Neutrophil (primary cell): ENCODE data around the gene HES4.

Experiments used
- H3K27ac ChIP-seq: fragments of 200-600 bp; sonication (generic); 2 replicates; pipeline ENCODE4 v1.5.1; 2016; ENCODE audit warnings: mild to moderate bottlenecking, moderate library complexity
- H3K27me3 ChIP-seq: fragments of 200-600 bp; sonication (generic); 2 replicates; pipeline ENCODE4 v1.6.0; 2016; ENCODE audit warnings: mild to moderate bottlenecking
- H3K36me3 ChIP-seq: fragments of 200-600 bp; sonication (generic); 2 replicates; pipeline ENCODE4 v1.5.1; 2017
- H3K4me1 ChIP-seq, 2 experiments: fragments of 200-600 bp in 1 of 2; sonication (generic) in 1 of 2; 1 replicate in 1 of 2; 2 replicates in 1 of 2; pipeline versions ENCODE4 v1.5.1 to v1.6.1; 2013 to 2016; ENCODE audit warnings: low read depth in 1 of 2, low read length in 1 of 2, mild to moderate bottlenecking in 1 of 2, moderate library complexity in 1 of 2; ENCODE audit not compliant: control insufficient read depth in 1 of 2, insufficient read depth in 1 of 2
- H3K4me3 ChIP-seq, 2 experiments: fragments of 200-600 bp in 1 of 2; sonication (generic) in 1 of 2; 1 replicate in 1 of 2; 2 replicates in 1 of 2; pipeline ENCODE4 v1.5.1; 2013 to 2016; ENCODE audit warnings: low read depth in 1 of 2, low read length in 1 of 2, mild to moderate bottlenecking in 1 of 2, moderate library complexity in 1 of 2
- H3K9me3 ChIP-seq: fragments of 200-600 bp; sonication (generic); 2 replicates; pipeline ENCODE4 v1.5.1; 2016
- TF ChIP-seq, protein P1 (sequence below): fragments of 200-600 bp; sonication (generic); IDR thresholded peaks from 2 replicates; pipeline ENCODE4 v1.5.1; 2016; ENCODE audit warnings: antibody characterized with exemption

HES4 gene

GRCh38 chr1:955474-955873 lies 44.4 kb downstream of the HES4 start:
- Histone ChIP-seq H3K4me1 (peaks cover 29 to 31% of the 10 kb centered on the region in 2 experiments), H3K27me3 (peaks cover 13% of the 10 kb centered on the region), H3K27ac (peak overlapping the region; percentile 48), H3K9me3 (no peaks in the 10 kb centered on the region), H3K4me3 (no peak overlapping the region), H3K36me3 (peaks cover 40% of the 10 kb centered on the region)
- TF ChIP-seq, protein P1, sequence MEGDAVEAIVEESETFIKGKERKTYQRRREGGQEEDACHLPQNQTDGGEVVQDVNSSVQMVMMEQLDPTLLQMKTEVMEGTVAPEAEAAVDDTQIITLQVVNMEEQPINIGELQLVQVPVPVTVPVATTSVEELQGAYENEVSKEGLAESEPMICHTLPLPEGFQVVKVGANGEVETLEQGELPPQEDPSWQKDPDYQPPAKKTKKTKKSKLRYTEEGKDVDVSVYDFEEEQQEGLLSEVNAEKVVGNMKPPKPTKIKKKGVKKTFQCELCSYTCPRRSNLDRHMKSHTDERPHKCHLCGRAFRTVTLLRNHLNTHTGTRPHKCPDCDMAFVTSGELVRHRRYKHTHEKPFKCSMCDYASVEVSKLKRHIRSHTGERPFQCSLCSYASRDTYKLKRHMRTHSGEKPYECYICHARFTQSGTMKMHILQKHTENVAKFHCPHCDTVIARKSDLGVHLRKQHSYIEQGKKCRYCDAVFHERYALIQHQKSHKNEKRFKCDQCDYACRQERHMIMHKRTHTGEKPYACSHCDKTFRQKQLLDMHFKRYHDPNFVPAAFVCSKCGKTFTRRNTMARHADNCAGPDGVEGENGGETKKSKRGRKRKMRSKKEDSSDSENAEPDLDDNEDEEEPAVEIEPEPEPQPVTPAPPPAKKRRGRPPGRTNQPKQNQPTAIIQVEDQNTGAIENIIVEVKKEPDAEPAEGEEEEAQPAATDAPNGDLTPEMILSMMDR: no peak

DNA sequence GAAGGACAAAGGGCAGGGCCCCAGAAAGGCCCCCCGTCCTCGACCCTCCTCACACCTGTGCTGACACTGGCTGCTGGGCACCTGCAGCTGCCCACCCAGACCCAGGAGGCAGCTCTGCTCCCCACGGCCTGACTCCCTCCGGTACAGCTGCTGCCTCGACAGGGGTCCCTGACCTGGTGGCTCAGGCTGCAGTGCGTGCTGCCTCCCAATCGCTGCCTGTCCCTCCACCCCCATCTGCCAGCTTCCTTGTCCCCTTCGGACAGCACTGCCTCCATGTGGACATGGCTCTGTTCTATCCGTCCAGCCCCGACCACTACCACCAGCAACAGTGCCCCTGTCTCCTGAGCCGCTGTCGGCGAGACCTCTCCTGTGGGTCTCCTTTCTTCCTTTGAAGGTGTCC lies 45.0 kb downstream of the HES4 start:
- Histone ChIP-seq H3K4me3 (no peak overlapping the region), H3K9me3 (no peaks in the 10 kb centered on the region), H3K27me3 (peaks cover 7% of the 10 kb centered on the region), H3K27ac (peak overlapping the region; percentile 48), H3K36me3 (peaks cover 45% of the 10 kb centered on the region), H3K4me1 (peaks cover 27% of the 10 kb centered on the region in 2 experiments)
- TF ChIP-seq, protein P1: no peak

- no peaks in the 10 kb centered on the region for H3K9me3 ChIP-seq
- peaks cover 16 to 20% of the 10 kb centered on the region in 2 experiments for H3K4me1 ChIP-seq
- H3K4me3 ChIP-seq: no peak overlapping the region
- TF ChIP-seq, protein P1: no peak
- no peaks in the 10 kb centered on the region for H3K27me3 ChIP-seq
- H3K27ac ChIP-seq: no peak overlapping the region
- peaks cover 57% of the 10 kb centered on the region for H3K36me3 ChIP-seq
These were observed 46.2 kb downstream of the HES4 start for GRCh38 chr1:953524-954320.

DNA sequence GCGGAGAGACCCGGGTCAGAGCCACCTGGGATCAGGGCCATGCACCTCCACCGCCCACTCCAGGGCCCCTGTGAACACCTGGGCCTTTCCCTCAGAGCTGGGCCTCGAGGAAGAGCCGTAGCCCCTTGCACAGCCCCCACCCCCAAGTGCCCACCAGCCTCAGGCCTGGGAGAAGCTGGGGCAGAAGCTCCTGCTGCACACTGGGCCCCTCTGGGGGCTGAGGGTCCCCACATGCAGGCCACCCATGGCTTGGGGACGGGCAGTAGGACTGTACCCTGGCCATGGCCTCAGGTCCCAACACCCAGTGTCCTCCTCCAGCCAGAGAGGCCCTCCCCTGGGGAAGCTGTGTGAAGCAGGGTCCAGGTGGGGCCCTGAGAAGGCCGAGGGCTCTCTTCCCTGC lies 47.3 kb downstream of the HES4 start:
- TF ChIP-seq, protein P1: no peak
- Histone ChIP-seq H3K27me3 (no peaks in the 10 kb centered on the region), H3K27ac (no peak overlapping the region), H3K36me3 (peaks cover 69% of the 10 kb centered on the region), H3K4me3 (no peak overlapping the region), H3K4me1 (peaks cover 11 to 12% of the 10 kb centered on the region in 2 experiments), H3K9me3 (no peaks in the 10 kb centered on the region)

DNA sequence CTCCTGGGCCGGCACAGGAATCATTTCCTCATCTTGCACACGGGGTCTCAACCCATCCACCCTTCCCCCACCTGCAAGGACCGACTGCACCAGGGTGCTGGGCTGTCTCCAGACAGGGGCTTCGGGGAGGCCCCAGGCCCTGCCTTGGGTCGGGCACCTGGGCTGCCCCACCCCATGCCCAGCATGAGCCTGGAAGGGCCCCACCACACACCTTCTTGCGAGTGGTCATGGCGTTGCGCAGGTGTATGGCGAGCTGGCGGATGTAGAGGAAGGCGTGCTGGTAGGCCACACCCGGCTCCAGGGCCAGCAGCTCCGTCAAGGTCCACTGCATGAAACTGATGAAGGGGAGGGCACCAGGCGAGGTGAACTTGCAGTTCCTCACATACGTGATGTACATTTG lies 47.7 kb downstream of the HES4 start:
- Histone ChIP-seq H3K4me3 (no peak overlapping the region), H3K27ac (no peak overlapping the region), H3K36me3 (peaks cover 73% of the 10 kb centered on the region), H3K27me3 (no peaks in the 10 kb centered on the region), H3K9me3 (no peaks in the 10 kb centered on the region), H3K4me1 (peaks cover 11% of the 10 kb centered on the region in 2 experiments)
- TF ChIP-seq, protein P1: no peak
